GM21717 (cell line): Measurements from ENCODE around the gene CCDC102A.
A peak's percentile ranks its signal among the peaks of the same experiment; 100 is the strongest.
"Not testable (repeated sequence)": the region's sequence is repeated elsewhere in the genome, so short reads cannot be mapped to it uniquely, and the experiment has no call there.

ENCODE experiments used
- ATAC-seq: cut with Tn5 transposase; IDR thresholded peaks from one replicate; pipeline ENCODE4 v1.9.1; 2021; ENCODE audit warnings: mild to moderate bottlenecking, moderate library complexity; ENCODE audit not compliant: unreplicated experiment

CCDC102A gene

DNA sequence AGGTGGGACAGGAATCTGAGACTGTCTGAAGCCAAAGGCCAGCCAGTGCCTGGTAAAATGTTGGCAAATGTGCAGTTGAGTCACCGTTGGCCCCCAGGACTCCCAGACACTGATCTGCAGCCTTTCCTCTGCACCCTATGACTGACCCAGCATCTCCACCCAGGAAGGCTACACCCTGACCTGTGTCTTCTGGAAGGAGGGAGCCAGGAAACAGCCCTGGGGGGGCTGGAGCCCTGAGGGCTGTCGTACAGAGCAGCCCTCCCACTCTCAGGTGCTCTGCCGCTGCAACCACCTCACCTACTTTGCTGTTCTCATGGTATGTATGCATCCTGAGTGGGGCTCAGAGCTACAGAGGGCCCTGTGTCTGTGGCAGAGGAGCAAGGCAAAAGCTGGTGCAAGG lies 30.1 kb upstream of the CCDC102A start:
- ATAC-seq: no peak

DNA sequence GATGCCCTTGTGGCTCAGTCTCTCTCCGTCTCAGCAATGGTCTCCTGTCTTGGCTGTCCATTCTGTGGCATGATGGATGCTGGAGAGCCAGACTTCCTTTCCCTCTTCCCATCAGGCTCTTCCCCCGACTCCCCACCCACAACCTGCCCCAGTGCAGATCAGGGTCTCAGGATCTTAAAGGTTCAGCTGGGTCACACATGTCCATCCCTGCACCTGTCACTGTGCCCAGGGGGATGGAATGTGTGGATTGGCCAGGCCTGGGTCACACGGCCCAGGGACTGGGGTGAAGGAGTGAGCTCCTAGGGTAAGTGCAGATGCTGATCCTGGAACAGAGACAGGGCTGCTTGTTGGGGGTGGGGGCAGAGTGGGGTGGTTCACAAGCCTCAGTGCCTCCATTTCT lies 29.1 kb upstream of the CCDC102A start:
- no peak for ATAC-seq

DNA sequence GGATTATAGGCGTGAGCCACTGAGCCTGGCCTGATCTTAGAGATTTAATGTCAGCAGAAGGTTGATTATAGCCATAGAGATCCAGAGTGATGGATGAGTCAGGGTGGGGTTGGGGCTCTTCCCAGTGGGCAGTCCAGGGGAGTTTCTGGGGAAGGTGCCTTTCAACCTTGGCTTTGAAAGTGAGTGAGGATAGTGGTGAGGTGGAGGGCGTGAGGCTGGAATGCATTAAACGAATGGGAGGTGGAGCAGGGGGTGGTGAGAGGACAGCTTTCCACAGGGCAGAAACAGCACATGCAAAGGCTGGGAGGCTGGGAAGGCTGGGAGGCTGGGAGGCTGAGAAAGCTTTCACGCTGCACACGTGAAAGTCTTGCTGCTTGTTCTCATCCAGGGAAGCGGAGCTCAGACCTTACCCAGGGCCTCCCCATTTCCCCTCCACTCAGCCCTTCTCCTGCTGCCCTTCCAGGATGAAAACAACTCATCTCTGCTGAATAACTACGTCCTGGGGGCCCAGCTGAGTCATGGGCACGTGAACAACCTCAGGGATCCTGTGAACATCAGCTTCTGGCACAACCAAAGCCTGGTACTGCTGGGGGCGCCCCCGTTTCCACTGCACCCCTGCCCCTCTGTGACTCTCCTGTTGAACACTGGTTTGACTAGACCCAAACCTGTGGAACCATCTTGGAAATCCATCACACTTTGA lies 28.4 kb upstream of the CCDC102A start:
- ATAC-seq: no peak

DNA sequence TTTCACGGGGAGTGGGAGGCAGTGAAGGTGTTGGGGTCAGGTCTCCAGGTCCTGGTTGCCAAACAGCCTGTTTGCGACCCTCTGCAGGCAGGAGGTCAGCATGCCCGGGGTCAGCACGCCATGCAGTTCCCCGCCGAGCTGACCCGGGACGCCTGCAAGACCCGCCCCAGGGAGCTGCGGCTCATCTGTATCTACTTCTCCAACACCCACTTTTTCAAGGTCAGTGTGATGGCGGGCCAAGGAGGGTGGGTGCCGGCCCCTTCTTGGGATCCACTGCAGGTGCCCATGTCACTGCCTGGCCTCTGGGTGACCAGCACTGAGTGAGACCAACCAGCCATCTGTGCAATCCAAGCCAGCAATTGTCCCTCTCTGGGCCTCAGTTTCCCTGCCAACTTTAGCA lies 27.4 kb upstream of the CCDC102A start:
- ATAC-seq: no peak

DNA sequence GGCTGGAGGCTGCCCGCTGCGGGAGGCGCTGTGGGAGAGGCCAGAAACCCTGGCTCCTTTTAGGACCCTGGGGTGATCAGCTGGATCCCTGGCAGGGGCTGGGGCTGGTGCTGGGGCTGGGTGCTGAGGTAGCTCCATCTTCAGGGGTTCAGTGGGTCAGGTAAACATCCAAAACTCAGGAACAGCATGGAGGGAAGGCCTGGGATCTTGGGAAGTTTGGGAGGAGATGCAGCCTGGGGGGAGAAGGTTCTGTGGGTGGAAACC lies 27.0 kb upstream of the CCDC102A start:
- no peak for ATAC-seq

DNA sequence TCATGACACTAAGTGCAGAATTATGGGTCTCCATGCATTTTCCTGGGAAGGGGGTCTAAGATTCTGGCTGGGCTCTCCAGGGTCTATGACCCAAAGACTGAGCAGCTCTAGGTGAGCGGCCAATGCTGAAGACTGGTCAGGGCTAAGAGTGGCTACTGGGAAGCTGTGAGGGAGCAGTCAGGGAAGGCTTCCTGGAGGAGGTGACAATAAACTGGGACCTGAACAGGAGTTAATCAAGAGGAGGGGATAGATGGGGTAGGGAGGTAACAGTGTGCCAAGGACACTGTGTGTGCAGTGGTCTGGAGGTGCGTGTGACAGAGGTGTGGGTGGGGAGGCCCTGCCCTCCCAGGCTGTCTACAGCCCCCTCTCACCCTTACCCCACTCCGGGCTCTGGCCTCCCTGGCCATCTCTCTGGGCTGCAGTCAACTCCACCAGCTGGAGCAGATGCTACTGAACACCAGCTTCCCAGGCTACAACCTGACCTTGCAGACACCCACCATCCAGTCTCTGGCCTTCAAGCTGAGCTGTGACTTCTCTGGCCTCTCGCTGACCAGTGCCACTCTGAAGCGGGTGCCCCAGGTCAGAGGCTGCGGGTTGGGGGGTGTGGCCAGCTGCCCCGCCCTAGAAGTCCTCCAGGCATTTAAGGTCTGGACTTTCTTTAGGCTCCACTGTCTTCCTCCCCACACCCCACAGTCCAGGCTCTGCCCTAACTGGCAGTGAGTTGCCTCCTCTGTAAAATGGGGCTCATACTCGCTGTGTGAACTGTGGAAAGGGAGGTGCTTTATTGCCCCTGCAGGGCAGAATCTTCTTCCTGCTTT lies 26.5 kb upstream of the CCDC102A start:
- ATAC-seq: no peak

DNA sequence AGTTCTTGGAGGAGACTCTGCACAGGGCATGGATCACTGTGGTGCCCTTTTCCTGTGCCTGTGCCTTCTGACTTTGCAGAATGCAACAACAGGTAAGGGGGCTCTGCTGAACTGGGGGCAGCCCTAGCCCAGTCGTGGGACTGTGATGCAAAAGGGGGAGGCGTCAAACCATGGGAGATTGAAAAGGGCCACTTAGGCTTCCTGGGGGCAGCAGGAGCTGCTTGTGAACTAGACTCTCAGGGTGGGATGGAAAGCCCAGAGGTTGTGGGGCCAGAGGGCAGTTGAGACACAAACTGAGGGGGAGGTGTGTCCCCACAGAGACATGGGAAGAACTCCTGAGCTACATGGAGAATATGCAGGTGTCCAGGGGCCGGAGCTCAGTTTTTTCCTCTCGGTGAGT lies 25.7 kb upstream of the CCDC102A start:
- ATAC-seq: no peak

DNA sequence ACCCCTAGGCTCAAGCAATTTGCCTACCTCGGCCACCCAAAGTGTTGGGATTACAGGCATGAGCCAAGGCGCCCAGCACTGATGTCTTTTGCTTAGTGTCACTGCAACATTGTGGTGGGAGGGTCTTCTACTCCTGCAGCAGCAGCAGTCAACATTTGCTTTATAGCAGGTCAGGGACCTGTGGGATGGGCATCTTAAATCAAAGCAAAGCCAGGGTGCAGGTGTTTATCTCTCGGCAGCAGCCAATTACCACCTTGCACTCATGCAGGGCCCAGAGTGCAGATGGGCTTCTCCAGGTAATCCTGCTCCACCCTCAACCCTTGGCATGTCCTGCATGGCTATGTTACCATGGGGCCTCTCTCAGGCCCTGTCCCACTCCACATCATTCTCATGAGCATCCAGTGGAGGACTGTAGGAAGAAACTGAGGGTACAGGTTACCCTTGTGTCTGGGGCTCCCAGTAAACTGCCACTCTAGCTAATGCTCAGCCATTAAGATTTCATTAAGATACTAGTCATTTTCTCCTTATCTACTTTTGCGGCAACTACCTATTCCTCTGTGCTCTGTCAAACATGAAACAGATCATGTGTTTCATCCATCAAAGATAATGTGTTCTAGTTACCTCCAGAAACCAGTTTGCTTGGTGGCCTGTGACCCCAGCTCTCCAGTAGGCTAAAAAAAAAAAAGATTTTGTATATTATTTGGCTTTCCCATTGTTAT lies 22.9 kb upstream of the CCDC102A start:
- ATAC-seq: no peak

DNA sequence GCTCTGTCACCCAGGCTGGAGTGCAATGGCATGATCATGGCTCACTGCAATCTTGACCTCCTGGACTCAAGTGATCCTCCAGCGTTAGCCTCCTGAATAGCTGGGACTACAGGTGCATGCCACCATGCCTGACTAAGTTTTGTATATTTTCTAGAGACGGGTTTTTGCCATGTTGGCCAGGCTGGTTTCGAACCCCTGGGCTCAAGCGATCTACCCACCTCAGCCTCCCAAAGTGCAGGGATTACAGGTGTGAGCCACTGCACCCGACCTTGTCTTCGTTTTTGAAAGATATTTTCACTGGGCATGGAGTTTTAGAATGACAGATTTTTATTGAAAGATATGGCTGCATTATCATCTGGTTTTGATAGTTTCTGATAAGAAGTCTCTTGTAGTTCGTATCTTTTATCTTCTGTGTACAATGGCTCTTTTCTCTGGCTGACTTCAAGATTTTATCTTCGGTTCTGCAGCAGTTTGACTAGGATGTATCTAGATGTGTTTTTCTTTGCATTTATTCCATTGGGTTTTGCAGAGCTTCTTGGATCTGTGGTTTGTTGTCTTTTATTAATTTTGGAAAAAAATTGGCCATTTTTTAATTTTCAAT lies 20.7 kb upstream of the CCDC102A start:
- ATAC-seq: no peak

DNA sequence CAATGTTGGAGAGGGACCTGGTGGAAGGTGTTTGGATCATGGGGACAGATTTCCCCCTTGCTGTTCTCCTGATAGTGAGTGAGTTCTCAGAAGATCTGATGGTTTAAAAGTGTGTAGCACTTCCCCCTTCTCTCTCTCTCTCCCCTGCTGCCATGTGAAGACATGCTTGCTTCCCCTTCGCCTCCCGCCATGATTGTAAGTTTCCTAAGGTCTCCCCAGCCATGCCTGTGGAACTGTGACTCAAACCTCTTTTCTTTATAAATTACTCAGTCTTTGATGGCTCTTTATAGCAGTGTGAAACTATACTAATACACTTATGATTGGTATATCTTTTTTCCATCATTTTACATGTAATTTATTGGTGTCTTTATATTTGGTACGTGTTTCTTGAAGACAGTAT lies 19.5 kb upstream of the CCDC102A start:
- no peak for ATAC-seq

DNA sequence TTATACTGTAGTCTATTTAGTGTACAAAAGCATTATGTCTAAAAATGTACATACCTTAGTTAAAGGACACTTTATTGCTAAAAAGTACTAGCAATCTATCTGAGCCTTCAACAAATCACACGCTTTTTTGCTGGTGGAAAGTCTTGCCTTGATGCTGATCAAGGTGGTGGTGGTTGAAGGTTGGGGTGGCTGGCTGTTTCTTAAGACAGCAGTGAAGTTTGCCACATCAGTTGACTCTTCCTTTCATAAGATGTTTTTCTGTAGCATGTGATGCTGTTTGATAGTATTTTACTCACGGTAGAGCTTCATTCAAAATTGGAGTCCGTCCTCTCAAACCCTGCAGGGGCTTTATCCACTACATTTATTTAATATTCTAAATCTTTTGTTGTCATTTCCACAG lies 14.7 kb upstream of the CCDC102A start:
- no peak for ATAC-seq

DNA sequence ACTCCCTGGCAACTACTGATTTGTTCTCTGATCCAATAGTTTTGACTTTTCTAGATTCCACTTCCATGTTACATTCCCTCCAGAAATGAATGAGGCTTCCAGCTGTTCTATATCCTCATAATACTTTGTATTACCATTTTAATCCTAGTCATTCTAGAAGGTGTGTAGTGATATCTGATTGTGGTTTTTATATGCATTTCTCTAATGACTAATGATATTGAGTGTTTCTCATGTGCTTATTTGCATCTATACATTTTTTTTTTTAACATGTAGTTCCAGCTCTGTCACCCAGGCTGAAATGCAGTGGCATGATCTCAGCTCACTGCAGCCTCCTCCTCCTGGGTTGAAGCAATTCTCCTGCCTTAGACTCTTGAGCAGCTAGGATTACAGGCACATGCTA lies 13.4 kb upstream of the CCDC102A start:
- no peak for ATAC-seq

DNA sequence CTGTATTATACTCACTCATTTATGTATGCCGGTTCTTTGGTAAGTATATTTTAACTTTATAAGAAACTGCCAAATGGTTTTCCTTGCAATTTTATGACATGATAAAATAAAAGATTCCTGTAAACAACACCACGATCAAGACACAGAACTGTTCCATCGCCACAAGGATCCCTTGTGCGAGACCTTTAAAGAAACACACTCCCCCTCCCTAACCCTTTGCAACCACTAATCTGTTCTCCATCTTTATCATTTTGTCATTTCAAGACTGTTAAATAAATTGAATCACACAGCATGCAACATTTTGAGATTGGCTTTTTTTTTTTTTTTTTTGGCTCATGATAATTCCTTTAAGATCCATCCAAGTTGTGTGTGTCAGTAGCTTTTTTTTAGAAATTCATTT lies 12.0 kb upstream of the CCDC102A start:
- no peak for ATAC-seq

DNA sequence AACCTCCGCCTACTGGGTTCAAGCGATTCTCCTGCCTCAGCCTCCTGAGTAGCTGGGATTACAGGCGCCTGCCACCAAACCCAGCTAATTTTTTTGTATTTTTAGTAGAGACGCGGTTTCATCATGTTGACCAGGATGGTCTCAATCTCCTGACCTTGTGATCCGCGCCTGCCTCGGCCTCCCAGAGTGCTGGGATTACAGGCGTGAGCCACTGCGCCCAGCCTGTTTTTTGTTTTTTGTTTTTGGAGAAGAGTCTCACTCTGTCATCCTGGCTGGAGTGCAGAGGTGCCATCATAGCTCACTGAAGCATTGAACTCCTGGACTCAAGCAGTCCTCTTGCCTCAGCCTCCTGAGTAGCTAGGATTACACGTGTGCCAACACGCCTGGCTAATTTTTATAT lies 11.2 kb upstream of the CCDC102A start:
- not testable (repeated sequence) for ATAC-seq

DNA sequence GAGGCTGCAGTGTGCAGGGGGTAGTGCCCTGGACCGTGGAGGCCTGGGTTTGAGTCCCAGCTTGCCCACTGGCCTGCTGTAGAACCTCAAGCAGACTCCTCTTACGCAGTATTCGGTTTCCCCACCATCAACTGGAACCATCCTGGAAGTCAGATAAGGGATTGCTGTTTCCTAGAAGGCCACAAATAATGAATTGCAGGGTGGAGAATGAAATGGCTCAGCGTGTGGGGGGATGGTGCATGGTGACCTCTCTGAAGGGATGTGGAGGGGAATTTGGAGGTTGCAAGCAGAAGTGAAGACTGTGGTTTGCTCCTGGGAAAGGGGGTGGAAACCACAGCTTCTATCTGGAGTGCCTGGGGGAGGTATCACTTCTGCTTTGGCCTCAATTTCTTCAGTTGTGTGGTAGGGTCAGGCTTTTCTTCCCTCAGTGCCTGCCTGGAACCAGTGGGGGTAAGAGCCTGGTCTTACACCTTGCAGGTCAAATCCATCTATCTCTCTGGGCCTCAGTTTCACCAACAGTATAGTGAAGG lies 7.8 kb upstream of the CCDC102A start:
- ATAC-seq: peak; percentile 69

DNA sequence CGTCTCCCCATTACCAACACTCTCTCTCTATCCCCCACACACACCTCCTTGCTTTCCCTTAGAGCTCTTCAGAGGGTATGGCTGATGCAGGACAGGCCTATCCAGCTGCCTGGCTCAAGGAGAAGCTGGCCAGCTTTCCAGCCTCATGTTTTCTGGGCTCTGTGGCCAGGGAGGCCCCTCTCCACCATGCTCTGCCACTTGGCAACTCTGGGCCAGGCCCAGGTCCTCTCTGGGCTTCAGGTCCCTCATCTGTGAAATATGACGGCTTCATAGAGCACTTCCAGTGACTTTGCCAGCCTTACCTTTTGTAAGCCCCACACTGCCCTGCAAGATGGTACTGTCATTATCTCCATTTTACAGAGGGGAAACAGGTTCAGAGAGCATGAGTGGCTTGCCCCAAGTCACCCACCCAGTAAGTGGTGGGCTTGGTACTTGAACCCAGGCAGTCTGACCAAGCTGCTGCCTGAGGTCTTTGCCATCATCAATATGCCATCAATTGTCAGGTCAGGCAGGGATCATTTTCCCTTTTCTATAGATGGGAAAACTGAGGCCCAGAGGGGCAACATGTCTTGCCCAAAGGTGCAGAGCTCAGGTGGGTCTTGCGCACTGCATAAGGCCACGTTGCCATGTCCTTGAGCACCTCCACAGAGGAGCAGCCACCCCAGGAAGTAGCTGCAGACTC lies 5.5 kb upstream of the CCDC102A start:
- no peak for ATAC-seq

DNA sequence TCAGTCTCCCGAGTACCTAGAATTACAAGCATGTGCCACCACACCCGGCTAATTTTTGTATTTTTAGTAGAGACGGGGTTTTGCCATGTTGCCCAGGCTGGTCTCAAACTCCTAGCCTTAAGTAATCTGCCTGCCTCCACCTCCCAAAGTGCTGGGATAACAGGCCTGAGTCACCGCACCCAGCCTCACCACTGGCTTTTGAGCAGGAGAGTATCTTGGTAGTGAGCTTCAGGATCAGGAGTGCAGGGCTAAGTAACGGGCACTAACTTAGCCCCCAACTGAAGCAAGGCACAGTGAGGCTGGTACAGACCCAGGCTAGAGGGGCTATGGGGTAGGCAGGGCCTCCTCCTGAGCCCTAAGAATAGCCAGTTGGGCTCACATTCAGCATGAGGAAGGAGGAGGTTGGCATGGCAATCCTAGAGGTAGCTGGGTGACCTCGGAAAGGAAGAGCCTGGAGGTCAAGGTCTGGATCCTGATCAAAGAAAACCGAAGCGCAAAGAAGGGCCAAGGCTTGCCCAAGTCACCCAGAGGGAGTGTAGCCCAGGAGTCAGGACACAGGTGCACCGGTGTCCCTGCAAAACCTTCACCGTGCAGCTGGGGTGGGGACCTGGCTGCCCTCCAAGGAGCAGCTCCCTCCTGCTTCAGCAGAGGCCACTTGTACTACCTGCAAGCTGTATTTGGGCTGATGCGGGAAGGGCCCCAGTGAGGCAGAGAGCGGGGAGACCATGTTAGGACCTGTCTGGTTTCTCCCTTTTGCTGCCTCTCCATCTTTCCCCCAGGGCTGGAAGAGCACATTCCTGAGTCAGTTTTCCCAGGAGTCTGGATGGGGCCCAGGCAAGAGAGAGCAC lies 4.8 kb upstream of the CCDC102A start:
- no peak for ATAC-seq

DNA sequence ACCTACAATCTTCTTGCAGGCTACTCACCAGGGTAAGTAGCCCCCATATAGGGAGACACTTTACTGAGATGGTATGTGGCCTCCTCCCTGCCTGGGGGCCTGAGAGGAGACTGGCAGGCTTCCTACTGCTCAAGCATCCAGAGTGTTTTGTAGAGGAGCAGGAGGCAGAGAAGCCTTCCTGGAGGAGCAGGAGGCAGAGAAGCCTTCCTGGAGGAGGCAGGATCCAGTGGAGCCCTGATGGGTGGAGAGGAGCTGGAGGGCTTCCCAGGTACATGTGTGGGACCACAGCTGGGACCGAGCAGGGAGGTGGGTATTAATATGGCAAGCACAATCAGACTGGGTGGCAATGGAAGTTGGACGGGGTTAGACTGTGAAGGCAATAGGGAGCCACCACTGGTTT lies 4.0 kb upstream of the CCDC102A start:
- no peak for ATAC-seq

DNA sequence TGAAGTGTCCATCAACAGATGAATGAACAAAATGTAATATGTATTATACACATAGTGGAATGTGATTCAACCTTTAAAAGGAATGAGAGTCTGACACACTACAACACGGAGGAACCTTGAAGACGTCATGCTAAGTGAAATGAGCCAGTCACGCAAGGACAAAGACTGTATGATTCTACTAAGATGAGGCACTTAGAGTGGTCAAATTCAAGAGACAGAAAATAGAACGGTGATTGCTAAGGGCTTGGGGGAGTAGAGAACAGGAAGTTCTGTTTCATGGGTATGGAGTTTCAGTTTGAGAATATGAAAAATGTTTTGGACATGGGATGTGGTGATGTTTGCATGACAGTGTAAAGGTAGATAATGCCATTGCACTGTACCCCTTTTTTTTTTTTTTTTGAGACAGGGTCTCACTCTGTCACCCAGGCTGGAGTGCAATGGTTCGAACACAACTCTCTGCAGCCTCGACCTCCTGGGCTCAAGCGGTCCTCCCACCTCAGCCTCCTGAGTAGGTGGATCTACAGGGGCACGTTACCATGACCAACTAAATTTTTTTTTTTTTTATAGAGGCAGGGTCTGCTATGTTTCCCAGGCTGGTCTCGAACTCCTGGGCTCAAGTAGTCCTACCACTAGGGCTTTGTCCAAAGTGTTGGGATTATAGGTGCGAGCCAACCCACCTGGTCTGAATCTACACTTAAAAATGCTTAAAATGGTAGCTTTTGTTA lies 2.9 kb upstream of the CCDC102A start:
- ATAC-seq: peak; percentile 34
